RWPE2 (cell line): ENCODE results near the gene ZSWIM6.

ENCODE experiments used
- ATAC-seq: fragments of 200-7000 bp; cut with Tn5 transposase; 3 replicates; pipeline ENCODE4 v1.9.1; 2021; ENCODE audit warnings: low read depth
- DNase-seq: peaks from one replicate; pipeline ENCODE4 v3.0.0-alpha.2; 2020; ENCODE audit warnings: low spot score
- H3K27ac ChIP-seq: fragments of 450-650 bp; 2 replicates; pipeline ENCODE4 v1.5.1; 2017; ENCODE audit warnings: mild to moderate bottlenecking; ENCODE audit not compliant: poor library complexity, severe bottlenecking
- H3K27me3 ChIP-seq: fragments of 250-450 bp; sonication (Bioruptor Pico); 2 replicates; pipeline ENCODE4 v1.5.1; 2021; ENCODE audit warnings: mild to moderate bottlenecking, moderate library complexity; ENCODE audit not compliant: insufficient read depth, poor library complexity, severe bottlenecking
- H3K36me3 ChIP-seq: fragments of 250-450 bp; sonication (Bioruptor Pico); 2 replicates; pipeline ENCODE4 v1.5.1; 2020; ENCODE audit warnings: low read depth, mild to moderate bottlenecking, moderate library complexity
- H3K4me1 ChIP-seq: fragments of 250-450 bp; sonication (Bioruptor Pico); 2 replicates; pipeline ENCODE4 v1.5.1; 2021; ENCODE audit warnings: mild to moderate bottlenecking, moderate library complexity; ENCODE audit not compliant: insufficient read depth, poor library complexity, severe bottlenecking
- H3K4me3 ChIP-seq: fragments of 250-450 bp; sonication (Bioruptor Pico); 2 replicates; pipeline ENCODE4 v1.5.1; 2021; ENCODE audit warnings: mild to moderate bottlenecking, moderate library complexity; ENCODE audit not compliant: severe bottlenecking
- H3K9me3 ChIP-seq: fragments of 250-450 bp; sonication (Bioruptor Pico); 2 replicates; pipeline ENCODE4 v1.5.1; 2021; ENCODE audit warnings: mild to moderate bottlenecking, moderate library complexity; ENCODE audit not compliant: severe bottlenecking
- TF ChIP-seq, protein P1 (sequence below): fragments of 450-650 bp; IDR thresholded peaks from one replicate; pipeline ENCODE4 v1.5.1; 2017; ENCODE audit warnings: mild to moderate bottlenecking, moderate library complexity; ENCODE audit not compliant: poor library complexity, severe bottlenecking

The ZSWIM6 gene

DNA sequence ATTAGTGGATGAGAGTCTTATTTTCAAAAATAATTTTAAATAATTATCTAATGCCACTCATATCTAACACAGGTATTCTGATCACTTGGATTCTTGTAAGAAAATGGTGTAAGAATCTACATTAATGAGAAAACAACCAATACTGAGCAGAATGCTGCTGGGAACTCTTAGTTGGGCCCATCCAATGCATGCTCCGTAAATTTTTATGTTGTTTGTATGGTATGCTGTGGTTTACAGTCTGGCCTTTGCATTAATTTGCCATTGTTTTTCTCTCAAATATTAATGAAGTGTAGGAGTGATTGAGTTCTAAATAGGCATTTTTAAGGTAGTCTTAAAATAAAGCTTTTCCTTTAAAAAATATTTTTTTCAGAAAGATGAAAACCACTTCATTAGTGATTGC is 133.4 kb downstream of the ZSWIM6 start:
- H3K27ac ChIP-seq = no peak overlapping the region

DNA sequence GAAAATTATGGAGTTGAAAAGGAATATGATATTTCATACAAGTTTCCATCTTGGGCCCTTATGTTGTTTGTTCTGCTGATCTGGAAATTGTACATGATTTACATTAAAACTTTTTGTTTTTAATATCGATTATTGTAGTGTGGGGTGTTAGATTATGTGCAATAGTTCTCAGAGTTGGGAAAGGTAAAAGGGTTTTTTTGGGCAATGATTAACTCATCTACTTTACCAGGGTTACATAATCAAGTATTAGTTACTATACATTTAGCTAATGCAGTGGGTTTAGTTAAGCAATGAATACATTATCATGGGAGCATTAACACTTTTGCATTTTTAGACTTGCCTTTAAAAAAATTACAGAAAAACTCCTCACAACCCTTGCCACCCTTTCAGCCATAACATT is 134.0 kb downstream of the ZSWIM6 start:
- Histone ChIP-seq H3K27me3 (no peaks in the 10 kb centered on the region), H3K9me3 (no peaks in the 10 kb centered on the region), H3K4me1 (peaks cover 13% of the 10 kb centered on the region), H3K27ac (no peak overlapping the region), H3K36me3 (no peaks in the 10 kb centered on the region; the same call in 1 of the 2 replicates), H3K4me3 (no peak overlapping the region)
- DNase-seq (no peak), ATAC-seq (no peak)
- TF ChIP-seq, protein P1, sequence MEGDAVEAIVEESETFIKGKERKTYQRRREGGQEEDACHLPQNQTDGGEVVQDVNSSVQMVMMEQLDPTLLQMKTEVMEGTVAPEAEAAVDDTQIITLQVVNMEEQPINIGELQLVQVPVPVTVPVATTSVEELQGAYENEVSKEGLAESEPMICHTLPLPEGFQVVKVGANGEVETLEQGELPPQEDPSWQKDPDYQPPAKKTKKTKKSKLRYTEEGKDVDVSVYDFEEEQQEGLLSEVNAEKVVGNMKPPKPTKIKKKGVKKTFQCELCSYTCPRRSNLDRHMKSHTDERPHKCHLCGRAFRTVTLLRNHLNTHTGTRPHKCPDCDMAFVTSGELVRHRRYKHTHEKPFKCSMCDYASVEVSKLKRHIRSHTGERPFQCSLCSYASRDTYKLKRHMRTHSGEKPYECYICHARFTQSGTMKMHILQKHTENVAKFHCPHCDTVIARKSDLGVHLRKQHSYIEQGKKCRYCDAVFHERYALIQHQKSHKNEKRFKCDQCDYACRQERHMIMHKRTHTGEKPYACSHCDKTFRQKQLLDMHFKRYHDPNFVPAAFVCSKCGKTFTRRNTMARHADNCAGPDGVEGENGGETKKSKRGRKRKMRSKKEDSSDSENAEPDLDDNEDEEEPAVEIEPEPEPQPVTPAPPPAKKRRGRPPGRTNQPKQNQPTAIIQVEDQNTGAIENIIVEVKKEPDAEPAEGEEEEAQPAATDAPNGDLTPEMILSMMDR = no peak

More for the DNA sequence above, 133.4 kb downstream of the ZSWIM6 start:
- ATAC-seq (no peak), DNase-seq (no peak)
- H3K4me3 ChIP-seq = no peak overlapping the region
- no peaks in the 10 kb centered on the region; the same call in 1 of the 2 replicates for H3K36me3 ChIP-seq
- H3K27me3 ChIP-seq = no peaks in the 10 kb centered on the region
- peaks cover 13% of the 10 kb centered on the region for H3K4me1 ChIP-seq
- TF ChIP-seq, protein P1 = no peak
- H3K9me3 ChIP-seq = no peaks in the 10 kb centered on the region

DNA sequence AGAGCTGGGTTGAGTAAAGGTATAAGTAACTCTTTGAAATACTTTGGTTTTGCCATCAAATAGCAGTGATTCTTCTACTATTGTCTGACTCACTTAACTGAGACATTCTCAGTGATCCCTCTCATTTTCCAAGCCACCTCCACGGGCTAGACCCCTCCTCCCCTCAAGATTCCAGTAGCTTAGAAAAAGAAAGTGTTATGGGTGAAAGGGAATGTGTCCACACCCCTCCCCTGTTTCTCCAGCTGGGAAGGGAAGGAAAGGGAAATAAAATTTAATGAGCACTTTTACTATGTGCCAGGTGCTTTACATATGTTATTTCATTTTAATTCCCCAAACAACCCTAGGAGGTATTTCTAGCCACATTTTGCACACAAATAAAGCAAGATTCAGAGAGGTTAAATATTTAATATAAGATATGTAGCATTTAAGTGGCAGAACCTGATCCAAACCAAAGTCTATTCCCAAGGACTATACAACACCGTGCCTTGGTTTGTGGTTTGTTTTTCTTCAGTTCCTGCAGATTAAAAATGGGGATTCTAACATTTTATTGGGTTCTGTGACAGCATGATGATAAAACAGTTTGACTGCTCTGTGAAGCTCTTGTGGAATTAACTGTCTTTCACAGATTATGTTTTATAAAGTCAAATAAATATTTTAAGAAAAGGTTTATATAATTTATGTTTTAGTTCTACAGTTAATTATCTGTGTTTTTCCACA is 135.9 kb downstream of the ZSWIM6 start:
- Histone ChIP-seq H3K4me3 (no peak overlapping the region), H3K36me3 (peaks cover 7% of the 10 kb centered on the region), H3K9me3 (no peaks in the 10 kb centered on the region), H3K27me3 (no peaks in the 10 kb centered on the region), H3K27ac (peak overlapping the region; percentile 9), H3K4me1 (peaks cover 13% of the 10 kb centered on the region)
- DNase-seq (no peak), ATAC-seq (peak; percentile 85)
- TF ChIP-seq, protein P1 = no peak

DNA sequence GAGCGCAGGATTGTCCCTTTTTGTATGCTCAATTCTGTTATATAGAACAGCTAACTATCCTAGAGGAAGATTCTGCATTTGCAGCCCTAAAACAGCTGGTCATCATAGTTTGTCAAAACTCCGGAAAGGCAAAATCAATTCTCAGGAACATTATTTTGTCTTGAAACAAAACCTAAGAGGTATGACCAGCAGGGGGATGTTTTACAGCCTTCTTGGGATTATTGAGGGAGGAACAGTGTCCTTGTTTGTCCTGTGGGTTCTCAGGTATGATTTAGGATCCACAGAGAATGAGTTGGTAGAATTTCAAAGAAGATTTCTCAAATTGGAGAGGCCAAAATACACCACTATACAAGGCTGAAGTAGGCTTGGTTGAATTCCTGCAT is 136.4 kb downstream of the ZSWIM6 start:
- Histone ChIP-seq H3K36me3 (peaks cover 12% of the 10 kb centered on the region), H3K9me3 (no peaks in the 10 kb centered on the region), H3K27ac (no peak overlapping the region), H3K4me1 (peaks cover 13% of the 10 kb centered on the region), H3K27me3 (no peaks in the 10 kb centered on the region), H3K4me3 (no peak overlapping the region)
- DNase-seq (no peak), ATAC-seq (no peak)
- TF ChIP-seq, protein P1 = no peak

DNA sequence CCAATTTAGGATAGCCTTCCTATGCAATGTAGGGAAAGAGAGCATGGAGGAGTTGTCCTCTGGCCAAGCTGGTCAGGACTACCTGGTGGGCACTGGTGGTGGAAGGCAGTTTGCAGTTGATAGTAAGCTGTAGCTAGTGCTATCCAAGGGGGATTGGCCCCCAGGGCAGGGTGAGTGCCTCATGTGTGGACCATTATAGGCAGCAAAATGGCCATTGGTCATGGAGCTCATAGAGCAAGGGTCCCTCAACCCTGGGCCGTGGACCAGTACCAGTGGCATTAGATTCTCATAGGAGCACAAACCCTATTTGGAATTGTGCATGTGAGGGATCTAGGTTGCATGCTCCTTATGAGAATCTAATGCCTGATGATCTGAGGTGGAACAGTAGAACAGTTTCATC is 139.3 kb downstream of the ZSWIM6 start:
- peaks cover 39% of the 10 kb centered on the region for H3K36me3 ChIP-seq
- H3K9me3 ChIP-seq = no peaks in the 10 kb centered on the region
- H3K4me3 ChIP-seq = no peak overlapping the region
- DNase-seq (no peak), ATAC-seq (no peak)
- H3K27me3 ChIP-seq = no peaks in the 10 kb centered on the region
- no peak overlapping the region for H3K27ac ChIP-seq
- peaks cover 12% of the 10 kb centered on the region for H3K4me1 ChIP-seq
- TF ChIP-seq, protein P1 = no peak
